Subcutaneous abdominal adipose tissue (tissue), 5 donors: ENCODE results near the gene SCARB1.

Experiments
- H3K27ac ChIP-seq: one replicate; pipeline ENCODE4 v1.7.0; 2013; ENCODE audit warnings: low read depth, mild to moderate bottlenecking, inconsistent platforms, low read length, moderate library complexity
- H3K27me3 ChIP-seq, 5 donors: one replicate each; pipeline ENCODE4 v1.7.0; 2013; ENCODE audit warnings: low read length in 5 of 5, inconsistent platforms in 1 of 5; ENCODE audit not compliant: control insufficient read depth in 5 of 5, insufficient read depth in 4 of 5
- H3K36me3 ChIP-seq, 5 donors: one replicate each; pipeline ENCODE4 v1.7.0; 2013; ENCODE audit warnings: low read length in 5 of 5; ENCODE audit not compliant: control insufficient read depth in 5 of 5, insufficient read depth in 5 of 5
- H3K4me1 ChIP-seq, 5 donors: one replicate each; pipeline ENCODE4 v1.7.0; 2013; ENCODE audit warnings: low read length in 5 of 5, mild to moderate bottlenecking in 3 of 5, moderate library complexity in 1 of 5; ENCODE audit not compliant: control insufficient read depth in 5 of 5, insufficient read depth in 5 of 5
- H3K4me3 ChIP-seq, 5 donors: one replicate each; pipeline ENCODE4 v1.7.0; 2013; ENCODE audit warnings: low read length in 5 of 5, low read depth in 1 of 5
- H3K9ac ChIP-seq, 5 donors: one replicate each; pipeline ENCODE4 v1.7.0; 2013; ENCODE audit warnings: low read length in 5 of 5, mild to moderate bottlenecking in 4 of 5, moderate library complexity in 3 of 5
- H3K9me3 ChIP-seq, 5 donors: one replicate each; pipeline ENCODE4 v1.7.0; 2013; ENCODE audit warnings: low read length in 5 of 5; ENCODE audit not compliant: control insufficient read depth in 5 of 5
- donor health status: healthy.
- donor health status: healthy.
- donor health status: healthy.
- donor health status: healthy.
- donor health status: healthy.

SCARB1 gene

GRCh38 chr12:124786061-124786964 lies 77.4 kb downstream of the SCARB1 start:
- Histone ChIP-seq H3K27ac (no peak overlapping the region), H3K27me3 (no peaks in the 10 kb centered on the region), H3K9me3 (no peaks in the 10 kb centered on the region), H3K36me3 (peaks cover 0 to 75% (median 59%) of the 10 kb centered on the region in 5 donors), H3K4me3 (peak overlapping the region in 1 of 5 donors; percentile 42), H3K9ac (no peak overlapping the region), H3K4me1 (peaks cover 0 to 8% (median 0%) of the 10 kb centered on the region in 5 donors)

- Histone ChIP-seq H3K4me1 (peaks cover 0 to 12% (median 4%) of the 10 kb centered on the region in 5 donors), H3K27me3 (no peaks in the 10 kb centered on the region), H3K36me3 (peaks cover 0 to 64% (median 50%) of the 10 kb centered on the region in 5 donors), H3K27ac (no peak overlapping the region), H3K9ac (no peak overlapping the region), H3K9me3 (no peaks in the 10 kb centered on the region), H3K4me3 (no peak overlapping the region)
Measured at GRCh38 chr12:124784871-124785572, 78.6 kb downstream of the SCARB1 start.

- H3K9ac ChIP-seq, result no peak overlapping the region
- no peaks in the 10 kb centered on the region for H3K27me3 ChIP-seq
- no peaks in the 10 kb centered on the region for H3K9me3 ChIP-seq
- no peak overlapping the region for H3K4me3 ChIP-seq
- H3K4me1 ChIP-seq, result peaks cover 0 to 12% (median 4%) of the 10 kb centered on the region in 5 donors
- peaks cover 0 to 56% (median 48%) of the 10 kb centered on the region in 5 donors for H3K36me3 ChIP-seq
- no peak overlapping the region for H3K27ac ChIP-seq
Measured at GRCh38 chr12:124783087-124783486, 80.6 kb downstream of the SCARB1 start.

GRCh38 chr12:124782132-124782531 lies 81.5 kb downstream of the SCARB1 start:
- Histone ChIP-seq H3K9me3 (no peaks in the 10 kb centered on the region), H3K27me3 (no peaks in the 10 kb centered on the region), H3K36me3 (peaks cover 0 to 55% (median 44%) of the 10 kb centered on the region in 5 donors), H3K4me3 (no peak overlapping the region), H3K27ac (no peak overlapping the region), H3K9ac (no peak overlapping the region), H3K4me1 (peaks cover 2 to 21% (median 11%) of the 10 kb centered on the region in 5 donors)

GRCh38 chr12:124780752-124781685 lies 82.6 kb downstream of the SCARB1 start:
- no peak overlapping the region for H3K4me3 ChIP-seq
- peaks cover 0 to 46% (median 34%) of the 10 kb centered on the region in 5 donors for H3K36me3 ChIP-seq
- H3K27ac ChIP-seq, result no peak overlapping the region
- peak overlapping the region in 1 of 5 donors; percentile 7 for H3K9ac ChIP-seq
- peaks cover 2 to 27% (median 14%) of the 10 kb centered on the region in 5 donors for H3K4me1 ChIP-seq
- H3K27me3 ChIP-seq, result no peaks in the 10 kb centered on the region
- H3K9me3 ChIP-seq, result no peaks in the 10 kb centered on the region

GRCh38 chr12:124780336-124780735 lies 83.3 kb downstream of the SCARB1 start:
- H3K36me3 ChIP-seq, result peaks cover 0 to 39% (median 27%) of the 10 kb centered on the region in 5 donors
- H3K4me1 ChIP-seq, result peaks cover 3 to 33% (median 21%) of the 10 kb centered on the region in 5 donors
- H3K4me3 ChIP-seq, result no peak overlapping the region
- H3K9ac ChIP-seq, result no peak overlapping the region
- H3K27ac ChIP-seq, result no peak overlapping the region
- no peaks in the 10 kb centered on the region for H3K27me3 ChIP-seq
- H3K9me3 ChIP-seq, result no peaks in the 10 kb centered on the region

GRCh38 chr12:124779161-124780141 lies 84.2 kb downstream of the SCARB1 start:
- H3K4me3 ChIP-seq, result no peak overlapping the region
- peaks cover 0 to 30% (median 18%) of the 10 kb centered on the region in 5 donors for H3K36me3 ChIP-seq
- no peaks in the 10 kb centered on the region for H3K27me3 ChIP-seq

GRCh38 chr12:124778411-124778810 lies 85.3 kb downstream of the SCARB1 start:
- H3K36me3 ChIP-seq, result peaks cover 0 to 22% (median 11%) of the 10 kb centered on the region in 5 donors
- no peak overlapping the region for H3K27ac ChIP-seq
- no peaks in the 10 kb centered on the region for H3K27me3 ChIP-seq
- H3K4me3 ChIP-seq, result no peak overlapping the region
- peaks cover 15 to 51% (median 38%) of the 10 kb centered on the region in 5 donors for H3K4me1 ChIP-seq
- H3K9me3 ChIP-seq, result no peaks in the 10 kb centered on the region
- H3K9ac ChIP-seq, result no peak overlapping the region

More at GRCh38 chr12:124779161-124780141, 84.2 kb downstream of the SCARB1 start:
- H3K4me1 ChIP-seq, result peaks cover 11 to 42% (median 30%) of the 10 kb centered on the region in 5 donors
- no peaks in the 10 kb centered on the region for H3K9me3 ChIP-seq
- H3K9ac ChIP-seq, result no peak overlapping the region
- no peak overlapping the region for H3K27ac ChIP-seq
